Medulla oblongata (tissue), 1 donor: ENCODE data around the gene LAMC1.

ENCODE experiments used
- DNase-seq: peaks from one replicate; pipeline ENCODE4 v3.0.0-alpha.2; 2015; ENCODE audit errors: extremely low spot score

Gene LAMC1

GRCh38 chr1:183105449-183105848 lies 82.2 kb downstream of the LAMC1 start:
- no peak for DNase-seq

GRCh38 chr1:183106166-183106565 lies 82.9 kb downstream of the LAMC1 start:
- no peak for DNase-seq

GRCh38 chr1:183106746-183107145 lies 83.5 kb downstream of the LAMC1 start:
- DNase-seq, result no peak

GRCh38 chr1:183110326-183110880 lies 87.2 kb downstream of the LAMC1 start:
- DNase-seq, result peak; percentile 43

DNA sequence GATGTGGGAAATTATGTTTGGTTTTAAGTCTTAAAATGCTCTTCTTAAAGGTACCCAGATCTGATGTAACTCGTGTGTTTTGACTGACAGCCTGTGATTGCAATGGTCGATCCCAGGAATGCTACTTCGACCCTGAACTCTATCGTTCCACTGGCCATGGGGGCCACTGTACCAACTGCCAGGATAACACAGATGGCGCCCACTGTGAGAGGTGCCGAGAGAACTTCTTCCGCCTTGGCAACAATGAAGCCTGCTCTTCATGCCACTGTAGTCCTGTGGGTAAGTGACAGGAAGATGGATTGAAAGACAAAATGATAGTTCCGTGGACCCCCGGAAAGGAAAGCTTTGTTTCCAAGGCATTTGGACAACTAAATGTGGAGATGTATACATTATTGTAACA lies 91.2 kb downstream of the LAMC1 start:
- no peak for DNase-seq

GRCh38 chr1:183116416-183116815 lies 93.2 kb downstream of the LAMC1 start:
- no peak for DNase-seq

DNA sequence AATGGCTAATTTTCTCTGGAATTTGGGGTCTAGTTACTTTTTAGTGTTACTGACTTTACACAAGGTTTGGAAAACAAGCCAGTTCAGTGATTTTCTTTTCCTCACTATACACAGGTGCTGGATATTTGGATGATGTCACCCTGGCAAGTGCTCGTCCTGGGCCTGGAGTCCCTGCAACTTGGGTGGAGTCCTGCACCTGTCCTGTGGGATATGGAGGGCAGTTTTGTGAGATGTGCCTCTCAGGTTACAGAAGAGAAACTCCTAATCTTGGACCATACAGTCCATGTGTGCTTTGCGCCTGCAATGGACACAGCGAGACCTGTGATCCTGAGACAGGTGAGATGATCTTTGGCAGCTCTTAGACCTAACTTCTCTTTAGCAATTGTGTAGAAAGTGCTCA lies 98.4 kb downstream of the LAMC1 start:
- DNase-seq, result no peak

GRCh38 chr1:183124259-183124658 lies 101.0 kb downstream of the LAMC1 start:
- no peak for DNase-seq

- no peak for DNase-seq
These were observed 102.2 kb downstream of the LAMC1 start for GRCh38 chr1:183125279-183125999.

DNA sequence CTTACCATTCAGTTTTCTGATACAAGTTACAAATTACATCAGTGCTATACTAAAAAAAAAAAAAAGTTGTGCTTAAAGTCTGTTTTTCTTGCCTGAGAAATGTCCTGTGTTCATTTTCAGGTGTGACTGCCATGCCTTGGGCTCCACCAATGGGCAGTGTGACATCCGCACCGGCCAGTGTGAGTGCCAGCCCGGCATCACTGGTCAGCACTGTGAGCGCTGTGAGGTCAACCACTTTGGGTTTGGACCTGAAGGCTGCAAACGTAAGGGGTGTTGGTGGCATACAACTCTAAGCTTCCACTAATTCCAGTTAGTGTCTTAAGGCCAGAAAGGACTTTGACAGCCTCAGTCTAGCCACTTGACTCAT lies 102.8 kb downstream of the LAMC1 start:
- no peak for DNase-seq

- DNase-seq, result no peak
These were observed 103.3 kb downstream of the LAMC1 start for GRCh38 chr1:183126528-183126927.

- no peak for DNase-seq
These were observed 106.9 kb downstream of the LAMC1 start for GRCh38 chr1:183129921-183130690.

- DNase-seq, result no peak
These were observed 107.9 kb downstream of the LAMC1 start for GRCh38 chr1:183131166-183131565.

DNA sequence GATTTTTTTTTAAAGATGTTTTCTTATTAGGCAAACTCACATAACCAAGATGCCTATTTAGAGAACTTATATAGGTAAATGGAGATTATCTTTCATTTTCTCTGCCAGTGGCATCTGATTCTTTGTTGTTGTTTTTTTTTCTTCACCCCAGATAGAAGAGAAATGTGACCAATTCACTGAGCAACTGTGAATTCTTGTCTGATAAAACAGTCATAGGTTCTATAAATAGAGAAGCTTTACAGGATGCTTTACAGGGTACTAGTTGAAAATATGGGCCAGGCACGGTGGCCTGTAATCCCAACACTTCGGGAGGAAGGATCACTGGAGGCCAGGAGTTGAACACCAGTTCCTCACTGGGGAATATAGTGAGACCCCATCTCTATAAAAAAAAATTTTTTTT lies 112.1 kb downstream of the LAMC1 start:
- DNase-seq, result no peak

DNA sequence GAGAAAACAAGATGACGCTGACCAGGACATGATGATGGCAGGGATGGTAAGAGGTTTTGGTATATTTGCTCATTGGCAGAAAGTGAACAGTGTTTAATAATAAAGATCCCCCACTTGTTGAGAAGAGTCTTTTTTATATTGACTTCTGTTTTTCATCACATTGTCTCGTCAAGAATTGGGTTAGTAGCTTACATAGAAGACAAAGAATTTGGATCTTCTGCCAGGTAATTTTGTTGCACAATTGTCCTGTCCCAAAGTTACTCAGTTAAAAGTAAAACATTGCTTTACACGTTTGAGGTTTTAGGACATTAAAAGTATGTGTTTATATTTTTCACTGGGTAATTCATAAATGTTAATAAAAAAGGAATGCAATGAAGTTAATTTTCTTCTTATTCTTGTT lies 114.6 kb downstream of the LAMC1 start:
- no peak for DNase-seq

DNA sequence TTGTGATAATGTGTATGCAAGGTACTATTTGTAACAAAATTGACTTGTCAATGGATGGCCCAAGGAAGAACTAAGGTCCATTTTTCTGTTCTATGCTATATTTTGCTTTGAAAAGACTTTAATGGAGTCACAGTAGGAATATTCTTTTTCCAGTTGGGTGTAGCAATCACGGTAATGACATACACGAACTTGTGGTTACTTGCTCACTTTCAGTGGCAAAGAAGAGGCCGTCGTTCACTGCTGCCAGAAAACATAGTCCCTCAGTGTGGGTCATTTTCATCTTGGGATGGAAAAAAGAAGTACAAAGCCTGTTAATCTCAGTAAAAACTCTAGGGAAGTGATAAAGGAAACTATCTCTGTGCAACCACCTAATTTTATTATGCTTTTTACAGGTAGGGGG lies 115.1 kb downstream of the LAMC1 start:
- DNase-seq, result no peak

DNA sequence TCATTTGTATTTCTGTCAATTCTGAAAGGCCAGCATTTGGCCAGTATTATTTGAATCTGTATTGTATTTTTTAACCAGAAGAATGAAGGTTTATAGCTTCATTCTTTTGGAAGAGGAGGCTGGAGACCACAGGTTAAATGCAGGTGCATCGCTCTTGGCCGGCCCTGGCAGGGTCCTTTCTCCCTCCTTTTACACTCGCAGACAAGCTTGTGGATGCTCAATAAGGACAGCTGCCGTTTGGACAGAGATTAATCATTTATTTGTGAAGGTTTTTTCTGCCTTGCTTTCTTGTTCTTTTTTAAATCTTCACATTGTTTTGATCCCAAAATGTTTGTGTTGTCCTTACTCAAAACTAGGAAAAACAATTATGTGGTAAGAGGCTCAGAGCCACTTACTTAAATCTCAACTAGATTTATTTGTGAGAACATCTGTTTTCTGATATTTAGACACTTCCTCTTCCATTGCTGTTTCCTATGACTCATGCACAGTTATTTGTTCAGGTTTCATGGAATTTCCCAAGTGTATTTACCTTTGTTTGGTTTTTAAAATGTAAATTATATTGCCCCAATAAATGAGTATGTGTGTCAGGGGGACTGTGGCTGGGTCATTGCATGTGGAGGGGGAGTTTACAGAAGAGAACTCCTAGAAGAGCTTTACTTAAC lies 116.2 kb downstream of the LAMC1 start:
- no peak for DNase-seq

GRCh38 chr1:183140633-183141032 lies 117.4 kb downstream of the LAMC1 start:
- DNase-seq, result no peak

GRCh38 chr1:183142171-183142570 lies 119.0 kb downstream of the LAMC1 start:
- DNase-seq, result no peak

- DNase-seq, result no peak
These were observed 120.5 kb downstream of the LAMC1 start for GRCh38 chr1:183143576-183144315.

DNA sequence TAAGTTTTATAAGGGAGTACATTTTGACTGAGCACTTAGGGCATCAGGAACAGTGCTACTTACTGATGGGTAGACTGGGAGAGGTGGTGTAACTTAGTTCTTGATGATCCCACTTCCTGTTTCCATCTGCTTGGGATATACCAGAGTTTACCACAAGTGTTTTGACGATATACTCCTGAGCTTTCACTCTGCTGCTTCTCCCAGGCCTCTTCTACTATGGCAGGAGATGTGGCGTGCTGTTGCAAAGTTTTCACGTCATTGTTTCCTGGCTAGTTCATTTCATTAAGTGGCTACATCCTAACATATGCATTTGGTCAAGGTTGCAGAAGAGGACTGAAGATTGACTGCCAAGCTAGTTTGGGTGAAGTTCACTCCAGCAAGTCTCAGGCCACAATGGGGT lies 121.5 kb downstream of the LAMC1 start:
- DNase-seq, result no peak

GRCh38 chr1:183147735-183148134 lies 124.5 kb downstream of the LAMC1 start:
- DNase-seq, result no peak
